ENCODE results near the gene CUX1.

DNA sequence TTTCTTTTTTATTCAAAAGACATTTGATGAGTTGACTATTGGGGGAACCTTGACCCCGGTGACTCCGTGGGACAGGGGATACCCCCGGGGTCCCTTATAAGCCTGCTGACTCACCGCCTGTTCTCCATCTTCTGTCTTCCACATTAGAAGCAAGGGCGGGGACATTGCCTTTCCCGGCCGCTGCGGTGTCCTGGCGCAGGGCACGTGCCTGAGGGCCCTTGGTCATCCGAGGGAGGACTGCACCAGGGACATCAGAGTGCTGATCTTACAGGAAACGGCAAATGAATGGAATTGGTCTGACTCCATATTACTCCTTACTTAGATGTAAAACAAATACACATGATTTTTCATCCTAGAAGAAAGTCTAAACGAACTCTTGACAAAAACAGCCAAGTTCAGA is 170.1 kb downstream of the CUX1 start:
- TF ChIP-seq, protein P1, sequence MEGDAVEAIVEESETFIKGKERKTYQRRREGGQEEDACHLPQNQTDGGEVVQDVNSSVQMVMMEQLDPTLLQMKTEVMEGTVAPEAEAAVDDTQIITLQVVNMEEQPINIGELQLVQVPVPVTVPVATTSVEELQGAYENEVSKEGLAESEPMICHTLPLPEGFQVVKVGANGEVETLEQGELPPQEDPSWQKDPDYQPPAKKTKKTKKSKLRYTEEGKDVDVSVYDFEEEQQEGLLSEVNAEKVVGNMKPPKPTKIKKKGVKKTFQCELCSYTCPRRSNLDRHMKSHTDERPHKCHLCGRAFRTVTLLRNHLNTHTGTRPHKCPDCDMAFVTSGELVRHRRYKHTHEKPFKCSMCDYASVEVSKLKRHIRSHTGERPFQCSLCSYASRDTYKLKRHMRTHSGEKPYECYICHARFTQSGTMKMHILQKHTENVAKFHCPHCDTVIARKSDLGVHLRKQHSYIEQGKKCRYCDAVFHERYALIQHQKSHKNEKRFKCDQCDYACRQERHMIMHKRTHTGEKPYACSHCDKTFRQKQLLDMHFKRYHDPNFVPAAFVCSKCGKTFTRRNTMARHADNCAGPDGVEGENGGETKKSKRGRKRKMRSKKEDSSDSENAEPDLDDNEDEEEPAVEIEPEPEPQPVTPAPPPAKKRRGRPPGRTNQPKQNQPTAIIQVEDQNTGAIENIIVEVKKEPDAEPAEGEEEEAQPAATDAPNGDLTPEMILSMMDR (IDR thresholded peaks at IDR 0.05) = no peak
- TF ChIP-seq POLR2A (IDR thresholded peaks at IDR 0.05) = no peak

All from uterus (tissue), 2 donors.